Measurements from ENCODE around the gene DHDH. TPM values are rescaled to one million over a fixed set of nuclear protein-coding genes. Genes with fewer than 3 reads are reported as not detected.
"Not testable (repeated sequence)": the region's sequence is repeated elsewhere in the genome, so short reads cannot be mapped to it uniquely, and the experiment has no call there.

DHDH gene
- total RNA-seq, 2 experiments from 2014 or later, result 3.1 to 3.2 TPM

- ChIA-PET CTCF (interaction anchor here (1.2 to 1.6 kb wide), 2 partner anchors 10 to 22 kb away, joined by 3 read pairs; no protein-coding TSS in a partner anchor), POLR2A (no interaction called here)
- DNase-seq, result no peak
- Mint-ChIP-seq H3K27me3 (no peaks in the 10 kb centered on the region), H3K9me3 (no peaks in the 10 kb centered on the region), H3K27ac (no peak overlapping the region), H3K4me1 (peaks cover 2% of the 10 kb centered on the region), H3K4me3 (no peak overlapping the region), H3K36me3 (ENCODE audit: low read depth) (peaks cover 31% of the 10 kb centered on the region)
These were observed 12.6 kb upstream of the DHDH start for GRCh38 chr19:48920949-48921348.

DNA sequence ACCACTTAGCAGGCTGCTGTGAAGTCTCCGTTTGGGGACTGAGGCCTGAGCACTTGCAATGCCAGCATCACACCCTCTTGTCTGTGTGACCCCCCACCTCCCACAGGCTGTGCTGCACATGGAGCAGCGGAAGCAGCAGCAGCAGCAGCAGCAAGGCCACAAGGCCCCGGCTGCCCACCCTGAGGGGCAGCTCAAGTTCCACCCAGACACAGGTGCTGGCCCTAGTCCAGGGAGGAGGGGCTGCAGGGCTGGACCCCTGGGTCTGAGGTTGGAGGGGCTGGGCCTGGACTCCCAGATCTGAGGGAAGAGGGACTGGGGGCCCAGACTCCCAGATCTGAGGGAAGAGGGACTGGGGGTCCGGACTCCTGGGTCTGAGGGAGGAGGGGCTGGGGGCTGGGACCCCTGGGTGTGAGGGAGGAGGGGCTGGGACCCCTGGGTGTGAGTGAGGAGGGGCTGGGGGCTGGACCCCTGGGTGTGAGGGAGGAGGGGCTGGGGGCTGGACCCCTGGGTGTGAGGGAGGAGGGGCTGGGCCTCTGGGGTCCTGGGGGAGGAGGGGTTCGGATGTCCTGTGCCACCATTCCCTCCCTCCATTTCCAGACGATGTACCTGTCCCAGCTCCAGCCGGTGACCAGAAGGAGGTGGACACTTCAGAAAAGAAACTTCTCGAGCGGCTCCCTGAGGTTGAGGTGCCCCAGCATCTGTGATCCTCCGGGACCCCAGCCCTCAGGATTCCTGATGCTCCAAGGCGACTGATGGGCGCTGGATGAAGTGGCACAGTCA lies 11.6 kb upstream of the DHDH start:
- no peak overlapping the region for H3K4me3 Mint-ChIP-seq
- H3K4me1 Mint-ChIP-seq, result peaks cover 6% of the 10 kb centered on the region
- no peak overlapping the region for H3K27ac Mint-ChIP-seq
- H3K36me3 Mint-ChIP-seq (ENCODE audit: low read depth), result peaks cover 28% of the 10 kb centered on the region
- no peak for DNase-seq
- no peaks in the 10 kb centered on the region for H3K9me3 Mint-ChIP-seq
- ChIA-PET CTCF (interaction anchor here (1.2 to 1.8 kb wide), 4 partner anchors 9 to 454 kb away, joined by 3 to 4 read pairs (median 3); no protein-coding TSS in a partner anchor), POLR2A (no interaction called here)
- no peaks in the 10 kb centered on the region for H3K27me3 Mint-ChIP-seq

DNA sequence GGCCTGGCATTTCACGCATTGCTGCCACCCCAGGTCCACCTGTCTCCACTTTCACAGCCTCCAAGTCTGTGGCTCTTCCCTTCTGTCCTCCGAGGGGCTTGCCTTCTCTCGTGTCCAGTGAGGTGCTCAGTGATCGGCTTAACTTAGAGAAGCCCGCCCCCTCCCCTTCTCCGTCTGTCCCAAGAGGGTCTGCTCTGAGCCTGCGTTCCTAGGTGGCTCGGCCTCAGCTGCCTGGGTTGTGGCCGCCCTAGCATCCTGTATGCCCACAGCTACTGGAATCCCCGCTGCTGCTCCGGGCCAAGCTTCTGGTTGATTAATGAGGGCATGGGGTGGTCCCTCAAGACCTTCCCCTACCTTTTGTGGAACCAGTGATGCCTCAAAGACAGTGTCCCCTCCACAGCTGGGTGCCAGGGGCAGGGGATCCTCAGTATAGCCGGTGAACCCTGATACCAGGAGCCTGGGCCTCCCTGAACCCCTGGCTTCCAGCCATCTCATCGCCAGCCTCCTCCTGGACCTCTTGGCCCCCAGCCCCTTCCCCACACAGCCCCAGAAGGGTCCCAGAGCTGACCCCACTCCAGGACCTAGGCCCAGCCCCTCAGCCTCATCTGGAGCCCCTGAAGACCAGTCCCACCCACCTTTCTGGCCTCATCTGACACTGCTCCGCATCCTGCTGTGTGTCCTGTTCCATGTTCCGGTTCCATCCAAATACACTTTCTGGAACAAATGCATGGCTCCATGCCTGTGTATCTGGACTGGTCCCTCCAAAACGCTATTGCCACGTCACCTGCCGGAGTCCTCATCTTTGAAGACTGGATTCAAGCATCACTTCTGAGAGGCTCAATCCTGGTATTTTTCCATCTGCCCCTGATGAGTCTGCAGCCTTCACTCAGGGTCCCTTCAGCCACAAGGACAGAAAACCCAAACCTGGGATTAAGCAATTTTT lies 10.7 kb upstream of the DHDH start:
- peaks cover 8% of the 10 kb centered on the region for H3K4me1 Mint-ChIP-seq

DNA sequence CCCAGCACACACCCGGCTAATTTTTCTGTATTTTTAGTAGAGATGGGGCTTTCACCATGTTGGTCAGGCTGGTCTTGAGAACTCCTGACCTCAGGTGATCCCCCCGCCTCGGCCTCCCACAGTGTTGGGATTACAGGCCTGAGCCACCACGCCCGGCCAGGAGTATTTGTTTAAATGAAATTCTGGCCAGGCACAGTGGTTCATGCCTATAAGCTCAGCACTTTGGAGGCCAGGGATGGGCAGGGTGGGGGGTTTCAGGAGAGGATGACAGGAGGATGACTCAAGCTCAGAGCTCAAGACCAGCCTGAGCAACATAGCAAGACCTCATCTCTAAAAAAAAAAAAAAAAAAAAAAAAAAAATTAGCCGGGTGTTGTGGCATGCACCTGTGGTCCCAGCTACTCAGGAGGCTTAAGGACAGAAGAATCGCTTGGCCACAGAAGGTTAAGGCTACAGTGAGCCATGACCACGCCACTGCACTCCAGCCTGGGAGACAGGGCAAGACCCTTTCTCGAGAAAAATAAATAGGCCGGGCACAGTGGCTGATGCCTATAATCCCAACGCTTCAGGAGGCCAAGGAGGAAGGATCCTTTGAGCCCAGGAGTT lies 8.2 kb upstream of the DHDH start:
- no peaks in the 10 kb centered on the region for H3K9me3 Mint-ChIP-seq
- no peak overlapping the region for H3K4me3 Mint-ChIP-seq
- H3K27ac Mint-ChIP-seq, result no peak overlapping the region
- DNase-seq, result no peak
- peaks cover 13% of the 10 kb centered on the region for H3K36me3 Mint-ChIP-seq (ENCODE audit: low read depth)
- H3K27me3 Mint-ChIP-seq, result no peaks in the 10 kb centered on the region
- POLR2A ChIA-PET, result interaction anchor here (0.6 kb wide), 1 partner anchor 18 kb away, joined by 3 read pairs; no protein-coding TSS in a partner anchor
- CTCF ChIA-PET, result interaction anchor here (1.0 to 1.2 kb wide), 2 partner anchors 19 to 750 kb away, joined by 3 to 4 read pairs; no protein-coding TSS in a partner anchor
- H3K4me1 Mint-ChIP-seq, result peaks cover 8% of the 10 kb centered on the region

More for the DNA sequence above, 10.7 kb upstream of the DHDH start:
- no peak overlapping the region for H3K27ac Mint-ChIP-seq
- H3K27me3 Mint-ChIP-seq, result no peaks in the 10 kb centered on the region
- peaks cover 24% of the 10 kb centered on the region for H3K36me3 Mint-ChIP-seq (ENCODE audit: low read depth)
- H3K9me3 Mint-ChIP-seq, result no peaks in the 10 kb centered on the region
- ChIA-PET POLR2A (interaction anchor here (0.7 kb wide), 1 partner anchor 234 kb away, joined by 6 read pairs; no protein-coding TSS in a partner anchor), CTCF (interaction anchor here (1.4 to 1.8 kb wide), 2 partner anchors 28 to 455 kb away, joined by 3 to 4 read pairs; no protein-coding TSS in a partner anchor)
- DNase-seq, result no peak
- no peak overlapping the region for H3K4me3 Mint-ChIP-seq

GRCh38 chr19:48925890-48926289 lies 7.6 kb upstream of the DHDH start:
- CTCF ChIA-PET, H3K27ac Mint-ChIP-seq, POLR2A ChIA-PET: not testable (repeated sequence)

DNA sequence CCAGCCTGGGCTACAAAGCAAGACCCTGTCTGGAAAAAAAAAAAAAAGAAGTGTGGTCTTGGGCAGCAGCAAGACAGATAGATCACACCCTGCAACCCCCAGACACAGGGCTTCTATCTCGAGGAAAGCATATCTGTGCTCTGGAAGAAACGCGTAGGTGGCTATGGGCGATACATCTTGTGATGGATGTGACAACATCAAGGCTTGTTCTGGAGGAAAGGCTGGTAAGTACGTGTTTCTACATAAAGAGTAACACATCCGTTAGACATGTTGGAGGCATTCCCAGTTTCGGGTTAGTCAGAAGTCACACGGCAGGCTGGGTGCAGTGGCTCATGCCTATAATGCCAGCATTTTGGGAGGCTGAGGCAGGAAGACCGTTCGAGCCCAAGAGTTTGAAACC lies 6.6 kb upstream of the DHDH start:
- peak; percentile 11 for DNase-seq
- peaks cover 8% of the 10 kb centered on the region for H3K4me1 Mint-ChIP-seq
- POLR2A ChIA-PET, result no interaction called here
- no peaks in the 10 kb centered on the region for H3K9me3 Mint-ChIP-seq
- CTCF ChIA-PET, result interaction anchor here (1.0 kb wide), 1 partner anchor 16 kb away, joined by 5 read pairs; no protein-coding TSS in a partner anchor
- H3K27ac Mint-ChIP-seq, result no peak overlapping the region
- no peaks in the 10 kb centered on the region for H3K27me3 Mint-ChIP-seq
- H3K36me3 Mint-ChIP-seq (ENCODE audit: low read depth), result peaks cover 7% of the 10 kb centered on the region
- H3K4me3 Mint-ChIP-seq, result peak overlapping the region; percentile 24

More at GRCh38 chr19:48925890-48926289, 7.6 kb upstream of the DHDH start:
- H3K27me3 Mint-ChIP-seq, H3K4me1 Mint-ChIP-seq, DNase-seq, H3K4me3 Mint-ChIP-seq, H3K9me3 Mint-ChIP-seq: not testable (repeated sequence)
- peaks cover 13% of the 10 kb centered on the region for H3K36me3 Mint-ChIP-seq (ENCODE audit: low read depth)

GRCh38 chr19:48927692-48928091 lies 5.8 kb upstream of the DHDH start:
- H3K9me3 Mint-ChIP-seq; DNase-seq; H3K36me3 Mint-ChIP-seq (ENCODE audit: low read depth); H3K27me3 Mint-ChIP-seq; H3K27ac Mint-ChIP-seq; H3K4me1 Mint-ChIP-seq; H3K4me3 Mint-ChIP-seq; CTCF ChIA-PET; POLR2A ChIA-PET: not testable (repeated sequence)

DNA sequence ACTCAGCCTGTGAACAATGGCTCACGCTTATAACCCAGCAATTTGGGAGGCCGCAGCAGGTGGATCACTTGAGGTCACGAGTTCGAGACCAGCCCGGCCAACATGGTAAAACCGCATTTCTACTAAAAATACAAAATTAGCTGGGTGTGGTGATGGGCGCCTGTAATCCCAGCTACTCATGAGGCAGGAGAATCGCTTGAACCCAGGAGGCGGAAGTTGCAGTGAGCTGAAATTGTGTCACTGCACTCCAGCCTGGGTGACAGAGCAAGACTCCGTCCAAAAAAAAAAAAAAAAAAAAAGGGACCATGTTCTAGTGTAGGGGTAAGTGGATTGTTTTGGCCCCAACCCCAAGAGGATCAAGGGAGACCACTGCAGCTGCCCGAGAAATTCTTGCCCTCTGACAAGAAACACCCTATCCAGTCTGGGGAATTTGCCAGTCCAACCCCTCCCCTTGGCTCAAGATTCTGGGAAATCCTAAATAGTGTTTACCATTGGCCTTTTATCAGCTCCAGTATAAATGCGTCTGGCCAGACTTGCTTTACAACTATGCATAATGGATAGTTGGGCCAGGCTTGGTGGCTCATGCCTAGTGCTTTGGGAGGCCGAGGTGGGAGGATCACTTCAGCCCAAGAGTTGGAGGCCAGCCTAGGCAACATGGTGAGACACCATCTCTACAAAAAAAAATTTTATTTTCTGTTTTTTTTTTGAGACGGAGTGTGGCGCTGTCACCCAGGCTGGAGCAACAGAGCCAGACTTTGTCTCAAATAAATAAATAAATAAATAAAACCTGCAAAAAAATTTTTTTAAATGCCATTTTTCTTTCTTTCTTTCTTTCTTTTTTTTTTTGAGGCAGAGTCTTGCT lies 5.1 kb upstream of the DHDH start:
- H3K27ac Mint-ChIP-seq, result no peak overlapping the region
- ChIA-PET CTCF (no interaction called here), POLR2A (no interaction called here)
- H3K36me3 Mint-ChIP-seq (ENCODE audit: low read depth), result no peaks in the 10 kb centered on the region
- H3K4me3 Mint-ChIP-seq, result no peak overlapping the region
- peaks cover 14% of the 10 kb centered on the region for H3K4me1 Mint-ChIP-seq
- DNase-seq, result no peak
- H3K27me3 Mint-ChIP-seq, result no peaks in the 10 kb centered on the region
- no peaks in the 10 kb centered on the region for H3K9me3 Mint-ChIP-seq

DNA sequence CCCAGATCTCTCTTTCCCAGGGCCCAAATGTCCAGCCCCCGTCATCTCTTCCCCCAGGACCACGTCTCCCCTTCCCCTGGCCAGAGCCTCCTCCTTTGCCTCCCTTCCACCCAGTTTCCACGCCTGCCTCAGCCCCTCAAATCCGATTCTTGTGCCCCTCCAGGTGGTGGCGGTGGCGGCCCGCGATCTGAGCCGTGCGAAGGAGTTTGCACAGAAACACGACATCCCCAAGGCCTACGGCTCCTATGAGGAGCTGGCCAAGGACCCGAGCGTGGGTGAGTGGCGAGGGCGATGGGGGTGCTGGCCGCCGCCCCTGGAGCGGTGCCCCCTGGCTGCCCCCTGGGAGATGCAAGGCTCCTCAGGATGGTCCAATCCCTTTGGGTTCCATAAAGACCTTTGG lies 1.3 kb downstream of the DHDH start:
- no peak for DNase-seq
- POLR2A ChIA-PET, result no interaction called here
- Mint-ChIP-seq H3K36me3 (ENCODE audit: low read depth) (peaks cover 1% of the 10 kb centered on the region), H3K27me3 (no peaks in the 10 kb centered on the region), H3K4me3 (no peak overlapping the region), H3K27ac (peak overlapping the region; percentile 36), H3K4me1 (peaks cover 17% of the 10 kb centered on the region), H3K9me3 (no peaks in the 10 kb centered on the region)
- CTCF ChIA-PET, result interaction anchor here (1.3 kb wide), 1 partner anchor 23 kb away, joined by 3 read pairs; no protein-coding TSS in a partner anchor

DNA sequence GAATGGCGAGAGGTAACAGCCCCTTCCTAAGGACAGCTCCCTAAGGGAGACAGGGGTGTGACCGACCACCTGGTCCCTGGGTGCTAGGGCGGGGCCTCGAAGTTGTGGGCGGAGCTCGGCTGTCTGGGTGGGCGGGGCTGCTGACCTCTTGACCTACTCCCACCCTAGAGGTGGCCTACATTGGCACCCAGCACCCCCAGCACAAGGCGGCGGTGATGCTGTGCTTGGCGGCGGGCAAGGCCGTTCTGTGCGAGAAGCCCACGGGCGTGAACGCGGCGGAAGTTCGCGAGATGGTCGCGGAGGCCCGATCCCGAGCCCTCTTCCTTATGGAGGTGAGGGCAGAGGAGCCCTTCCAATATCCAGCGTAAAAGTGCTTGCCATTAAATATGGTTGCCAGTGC lies 2.4 kb downstream of the DHDH start:
- H3K36me3 Mint-ChIP-seq (ENCODE audit: low read depth), result peaks cover 7% of the 10 kb centered on the region
- H3K4me3 Mint-ChIP-seq, result no peak overlapping the region
- CTCF ChIA-PET, result no interaction called here
- POLR2A ChIA-PET, result no interaction called here
- DNase-seq, result no peak
- peaks cover under 1% of the 10 kb centered on the region for H3K9me3 Mint-ChIP-seq
- H3K4me1 Mint-ChIP-seq, result peaks cover 17% of the 10 kb centered on the region
- no peak overlapping the region for H3K27ac Mint-ChIP-seq
- no peaks in the 10 kb centered on the region for H3K27me3 Mint-ChIP-seq

DNA sequence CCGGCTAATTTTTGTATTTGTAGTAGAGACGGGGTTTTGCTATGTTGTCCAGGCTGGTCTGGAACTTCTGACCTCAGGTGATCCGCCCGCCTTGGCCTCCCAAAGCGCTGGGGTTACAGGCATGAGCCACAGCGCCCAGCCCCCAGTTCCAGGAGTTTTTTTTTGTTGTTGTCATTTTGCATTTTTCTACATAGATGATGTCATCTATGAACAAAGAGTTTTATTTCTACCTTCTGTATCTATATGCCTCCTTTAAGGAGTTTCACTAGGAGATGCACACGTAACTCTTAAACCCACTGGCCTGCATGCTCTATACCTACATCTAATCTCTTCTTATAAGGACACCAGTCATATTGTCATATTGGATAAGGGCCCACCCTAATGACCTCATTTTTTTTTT lies 4.8 kb downstream of the DHDH start:
- H3K4me1 Mint-ChIP-seq, result peaks cover 12% of the 10 kb centered on the region
- no peak overlapping the region for H3K27ac Mint-ChIP-seq
- no peaks in the 10 kb centered on the region for H3K27me3 Mint-ChIP-seq
- DNase-seq, result no peak
- CTCF ChIA-PET, result interaction anchor here (0.6 kb wide), 1 partner anchor 13 kb away, joined by 4 read pairs; no protein-coding TSS in a partner anchor
- H3K9me3 Mint-ChIP-seq, result peaks cover 3% of the 10 kb centered on the region
- H3K4me3 Mint-ChIP-seq, result no peak overlapping the region
- H3K36me3 Mint-ChIP-seq (ENCODE audit: low read depth), result peaks cover 11% of the 10 kb centered on the region
- POLR2A ChIA-PET, result no interaction called here

- peaks cover 3% of the 10 kb centered on the region for H3K9me3 Mint-ChIP-seq
- H3K27ac Mint-ChIP-seq, result no peak overlapping the region
- peaks cover 11% of the 10 kb centered on the region for H3K36me3 Mint-ChIP-seq (ENCODE audit: low read depth)
- ChIA-PET POLR2A (no interaction called here), CTCF (interaction anchor here (0.6 to 0.7 kb wide), 5 partner anchors 17 to 145 kb away, joined by 3 to 9 read pairs (median 3); no protein-coding TSS in a partner anchor)
- no peaks in the 10 kb centered on the region for H3K27me3 Mint-ChIP-seq
- H3K4me3 Mint-ChIP-seq, result no peak overlapping the region
- H3K4me1 Mint-ChIP-seq, result no peaks in the 10 kb centered on the region
- no peak for DNase-seq
These were observed 7.4 kb downstream of the DHDH start for GRCh38 chr19:48940902-48941301.

Measured in activated CD4-positive, alpha-beta T cell treated with anti-CD3 and anti-CD28 coated beads, Interleukin-2, amount 10 ng/mL, durations not matched to agents 7 days and 5 days (primary cell).